GM13977 (cell line): Measurements from ENCODE around the gene LY9.

Experiments used
- DNase-seq: peaks from one replicate; pipeline ENCODE4 v3.0.0; 2012; ENCODE audit warnings: low spot score
- CTCF ChIP-seq: IDR thresholded peaks from 2 replicates; pipeline ENCODE4 v1.5.1; 2012; ENCODE audit warnings: mild to moderate bottlenecking, control low read depth; ENCODE audit not compliant: insufficient read depth; ENCODE audit errors: extremely low read depth, missing control alignments
- in situ Hi-C: fragments of 300-500 bp; cut with MboI; formaldehyde crosslinking; loops from one replicate; pipeline ENCODE4 v1.12.0; 2022; ENCODE audit warnings: low sequenced_read_pairs, low pct_unique_long_range_greater_than_20kb, mixed read lengths, inconsistent platforms; ENCODE audit not compliant: unreplicated experiment

The LY9 gene

GRCh38 chr1:160752406-160752805 lies 43.6 kb upstream of the LY9 start:
- no peak for DNase-seq
- TF ChIP-seq CTCF, result no peak
- in situ Hi-C loops, result no loop called here

GRCh38 chr1:160752924-160753323 lies 43.0 kb upstream of the LY9 start:
- no peak for TF ChIP-seq CTCF
- in situ Hi-C loops, result no loop called here
- DNase-seq, result no peak

- no peak for DNase-seq
- TF ChIP-seq CTCF, result no peak
- in situ Hi-C loops, result no loop called here
Measured at GRCh38 chr1:160753594-160753993, 42.4 kb upstream of the LY9 start.

GRCh38 chr1:160755461-160755860 lies 40.5 kb upstream of the LY9 start:
- in situ Hi-C loops, result no loop called here
- no peak for TF ChIP-seq CTCF
- DNase-seq, result no peak

GRCh38 chr1:160755911-160756848 lies 39.8 kb upstream of the LY9 start:
- in situ Hi-C loops, result no loop called here
- TF ChIP-seq CTCF, result no peak
- DNase-seq, result no peak

- no peak for TF ChIP-seq CTCF
- no peak for DNase-seq
- in situ Hi-C loops, result no loop called here
Measured at GRCh38 chr1:160756849-160757201, 39.1 kb upstream of the LY9 start.
